Hematopoietic multipotent progenitor cell treated with erythropoietin and hydrocortisone succinate and interleukin-3 and kit ligand, for 6 days (in vitro differentiated cells): ENCODE results near the gene TSPAN17.
"Not testable (repeated sequence)": the region's sequence is repeated elsewhere in the genome, so short reads cannot be mapped to it uniquely, and the experiment has no call there.

ENCODE experiments used
- DNase-seq: peaks from one replicate; pipeline ENCODE4 v3.0.0-alpha.2; 2015

Gene TSPAN17

DNA sequence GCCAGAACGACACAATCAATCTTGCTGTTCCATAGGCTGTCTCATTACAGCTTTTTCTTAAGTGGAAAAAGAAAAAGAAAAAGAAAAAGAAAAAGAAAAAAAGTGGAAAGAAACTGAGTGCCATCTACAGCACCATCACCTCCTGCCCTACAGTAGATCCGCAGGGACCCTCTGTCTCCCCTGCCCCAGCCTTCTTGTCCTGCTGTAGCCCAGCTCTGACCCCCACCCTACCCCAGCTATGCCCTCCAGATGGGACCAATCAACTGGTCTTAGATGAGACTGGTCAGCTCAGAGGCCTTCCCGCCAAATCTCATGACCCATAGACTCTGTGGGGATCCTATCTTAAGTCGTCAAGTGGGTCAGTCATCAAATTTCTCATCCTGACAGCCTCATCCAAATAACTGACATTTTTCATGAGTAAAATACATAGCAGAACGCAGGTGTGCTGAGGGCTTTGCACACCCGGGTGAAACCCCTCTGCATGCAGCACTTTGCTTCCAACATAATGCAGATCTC lies 34.8 kb downstream of the TSPAN17 start:
- no peak for DNase-seq

DNA sequence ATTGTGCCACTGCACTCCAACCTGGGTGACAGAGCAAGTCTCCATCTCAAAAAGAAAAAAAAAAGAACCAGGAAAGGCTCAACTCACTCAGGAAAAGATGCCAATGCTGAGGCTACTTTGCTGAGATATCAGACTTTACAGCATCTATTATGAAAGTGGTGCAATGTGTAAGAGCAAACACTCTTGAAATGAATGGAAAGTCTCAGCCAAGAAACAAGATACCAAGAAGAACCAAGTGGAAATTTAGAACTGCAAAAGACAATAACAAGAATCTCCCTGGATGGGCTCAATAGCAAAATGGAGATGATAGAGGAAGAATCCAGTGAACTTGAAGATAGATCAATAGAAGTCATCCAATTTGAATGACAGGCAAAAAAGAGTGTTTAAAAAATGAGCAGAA lies 37.7 kb downstream of the TSPAN17 start:
- DNase-seq: no peak

DNA sequence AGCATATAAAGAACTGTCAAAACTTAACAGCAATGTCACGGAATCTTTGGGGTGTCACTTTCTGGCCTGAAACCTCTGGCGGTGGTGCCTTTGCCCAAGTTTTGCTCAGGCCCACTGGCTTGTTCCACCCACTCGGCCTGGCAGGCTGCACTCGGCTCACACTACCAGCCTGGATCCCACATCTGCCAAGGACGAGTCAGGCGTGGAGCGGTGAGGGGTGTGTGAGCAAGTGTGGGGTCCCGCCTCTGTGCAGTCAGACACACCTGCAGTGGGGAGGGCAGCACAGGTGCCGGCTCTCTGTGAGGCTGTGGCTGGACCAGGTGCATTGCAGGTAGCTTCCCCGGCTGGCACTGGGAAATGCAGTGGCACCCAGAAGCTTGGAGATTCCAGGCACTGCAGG lies 40.0 kb downstream of the TSPAN17 start:
- DNase-seq: no peak

DNA sequence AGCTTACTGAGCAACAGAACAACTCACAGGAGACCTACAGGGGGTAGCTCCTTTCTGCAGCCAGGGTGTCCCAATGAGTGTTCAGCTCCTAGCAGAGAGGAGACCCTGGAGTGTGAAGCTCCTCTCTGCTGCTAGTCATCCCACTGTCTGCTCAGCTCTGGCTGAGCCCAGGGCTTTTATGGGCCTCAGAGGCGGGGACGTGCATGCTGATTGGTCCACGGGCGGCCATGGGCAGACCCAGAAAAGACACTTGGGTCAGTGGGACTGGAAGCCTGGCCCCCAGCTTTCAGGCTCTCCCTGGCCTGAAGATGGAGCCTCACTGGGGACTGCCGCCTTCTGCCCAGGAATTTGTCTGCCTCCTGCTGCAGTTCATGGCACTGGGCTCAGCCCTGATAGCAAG lies 40.6 kb downstream of the TSPAN17 start:
- no peak for DNase-seq

DNA sequence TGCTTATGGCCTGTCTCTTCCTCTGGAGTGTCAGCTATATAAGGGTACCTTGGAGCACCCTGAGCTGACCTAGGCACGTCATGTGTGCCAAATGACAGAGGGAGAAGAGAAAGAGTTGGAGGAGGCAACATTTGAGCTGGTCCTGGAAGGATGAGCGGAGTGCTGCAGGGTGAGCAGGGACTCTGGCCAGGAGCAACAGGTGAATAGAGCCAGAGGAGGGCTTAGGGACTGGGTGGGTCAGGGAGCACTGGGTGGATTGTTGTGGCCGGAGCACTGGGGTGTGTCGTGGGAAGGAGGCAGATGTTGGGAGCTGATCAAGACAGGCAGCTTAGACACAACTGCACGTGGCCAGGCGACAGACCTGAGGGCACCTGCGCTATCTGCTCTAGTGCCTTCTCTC lies 43.6 kb downstream of the TSPAN17 start:
- no peak for DNase-seq

DNA sequence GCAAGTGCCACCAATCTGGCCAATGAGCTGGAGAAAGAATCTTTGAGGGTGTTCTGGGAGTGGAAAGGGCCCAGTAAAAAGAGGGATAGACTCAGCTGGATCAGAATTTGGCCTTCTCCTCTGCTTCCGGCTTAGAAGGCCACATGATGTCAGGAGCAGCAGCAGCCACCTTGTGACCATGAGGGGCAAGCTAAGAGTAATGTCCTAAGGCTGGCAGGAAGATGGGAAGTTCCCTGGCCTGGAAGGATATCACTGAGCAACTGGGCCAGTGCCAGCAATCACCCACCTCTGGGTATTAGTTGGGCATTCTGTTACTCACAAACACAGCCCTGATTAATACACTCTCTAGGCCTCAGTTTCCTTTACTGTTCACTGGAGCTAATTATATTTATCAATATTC lies 44.2 kb downstream of the TSPAN17 start:
- no peak for DNase-seq

DNA sequence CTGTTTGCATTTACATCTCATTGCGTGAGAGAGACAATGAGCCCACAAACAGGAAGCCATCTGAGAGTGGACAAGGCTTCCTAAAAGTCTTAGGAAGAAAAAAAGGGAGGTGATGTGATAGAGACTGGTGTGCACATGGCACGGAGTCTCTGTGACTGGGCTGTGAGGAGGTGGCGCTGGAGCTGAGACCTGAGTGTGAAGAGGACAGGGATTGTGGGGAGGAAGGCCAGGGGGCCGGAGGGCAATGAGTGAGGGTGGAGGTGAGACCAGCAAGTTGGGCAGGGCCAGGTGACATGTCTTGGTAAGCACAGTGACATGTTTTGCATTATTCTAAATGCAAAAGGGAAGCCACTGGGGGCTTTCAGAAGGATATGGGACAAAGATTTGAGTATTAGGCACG lies 45.0 kb downstream of the TSPAN17 start:
- DNase-seq: no peak

DNA sequence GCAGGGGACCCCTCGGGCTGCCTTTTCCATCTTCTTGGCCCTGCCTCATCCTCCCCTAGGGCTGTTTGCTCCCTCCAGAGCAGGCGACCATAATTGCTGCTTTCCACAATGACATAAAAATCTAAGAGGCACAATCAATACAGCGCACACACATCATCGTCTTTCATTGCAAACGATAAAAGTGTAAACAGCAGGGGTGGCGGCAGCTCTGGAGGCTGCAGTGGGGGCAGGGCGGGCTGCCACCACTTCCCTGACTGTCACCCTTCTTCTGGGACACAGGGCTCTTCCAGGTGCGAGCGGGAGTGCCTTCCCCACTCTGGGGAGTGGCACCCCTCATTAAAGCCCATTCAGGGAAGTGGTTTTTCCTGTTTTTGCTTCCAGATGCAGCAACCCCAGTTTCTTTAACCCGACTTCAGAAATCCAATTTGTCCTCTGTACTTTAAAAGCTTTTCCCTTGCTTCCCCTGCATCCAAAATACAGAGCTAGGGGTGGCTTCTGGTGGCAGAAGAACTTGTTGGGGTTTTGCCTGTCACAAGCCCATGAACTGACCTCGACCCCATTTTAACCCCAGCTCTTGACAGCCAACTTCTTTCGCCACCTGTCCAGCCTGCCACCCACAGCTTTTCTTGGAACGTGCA lies 45.7 kb downstream of the TSPAN17 start:
- DNase-seq: no peak

DNA sequence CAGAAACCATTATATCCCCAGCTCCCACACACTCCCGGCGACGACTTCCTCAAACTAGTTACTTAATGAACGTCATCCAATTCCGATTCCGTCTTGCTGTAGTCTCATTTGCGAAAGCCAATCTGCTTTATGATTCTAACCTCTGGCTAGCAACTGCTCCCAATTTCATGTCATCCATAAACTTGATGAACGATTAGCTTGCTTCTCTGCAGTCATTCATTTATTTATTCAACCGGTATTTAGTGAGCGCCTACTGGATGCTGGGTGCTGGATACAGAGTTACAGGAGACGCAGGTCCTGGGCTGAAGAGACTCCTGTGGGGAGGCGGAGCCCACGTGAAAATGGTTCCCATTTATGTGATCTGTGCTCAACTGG lies 46.2 kb downstream of the TSPAN17 start:
- DNase-seq: no peak

DNA sequence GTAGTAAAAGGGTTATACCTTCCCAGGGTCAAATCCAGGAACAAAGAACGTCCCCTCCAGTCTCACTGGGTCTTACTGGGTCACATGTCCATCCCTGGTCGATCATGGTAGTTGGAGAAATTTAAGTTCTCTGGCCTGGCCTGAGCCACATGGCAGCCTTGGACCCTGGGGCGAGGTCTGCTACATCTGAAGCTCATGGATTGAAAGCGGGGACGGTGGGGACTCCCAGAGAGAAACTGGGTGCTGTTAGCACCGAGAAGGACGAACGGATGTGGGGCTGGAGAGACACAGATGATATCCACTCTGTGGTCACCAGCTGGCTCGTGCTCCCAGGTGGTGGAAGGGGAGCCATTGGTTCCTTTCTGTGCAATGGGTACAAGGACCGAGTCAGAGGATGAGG lies 46.9 kb downstream of the TSPAN17 start:
- DNase-seq: no peak

DNA sequence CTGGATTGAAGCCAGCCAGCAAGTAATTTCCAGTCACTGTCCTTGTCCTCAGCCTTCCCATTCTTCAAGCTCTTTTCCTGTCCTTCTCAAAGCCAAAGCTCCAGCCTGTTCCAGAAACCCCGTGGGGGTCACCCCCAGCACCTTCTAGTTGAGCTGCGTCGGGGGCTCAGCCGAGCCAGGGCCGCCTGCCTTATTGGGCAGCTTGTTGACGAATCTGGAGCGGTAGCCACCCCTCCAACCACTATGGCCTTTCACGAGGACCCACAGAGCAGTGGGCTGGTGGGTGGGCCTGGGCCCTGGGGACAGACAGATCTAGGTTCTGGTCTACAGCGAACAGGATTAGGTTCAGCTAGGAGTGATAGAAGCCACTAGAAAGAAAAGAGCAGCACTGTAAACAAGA lies 47.3 kb downstream of the TSPAN17 start:
- DNase-seq: no peak

DNA sequence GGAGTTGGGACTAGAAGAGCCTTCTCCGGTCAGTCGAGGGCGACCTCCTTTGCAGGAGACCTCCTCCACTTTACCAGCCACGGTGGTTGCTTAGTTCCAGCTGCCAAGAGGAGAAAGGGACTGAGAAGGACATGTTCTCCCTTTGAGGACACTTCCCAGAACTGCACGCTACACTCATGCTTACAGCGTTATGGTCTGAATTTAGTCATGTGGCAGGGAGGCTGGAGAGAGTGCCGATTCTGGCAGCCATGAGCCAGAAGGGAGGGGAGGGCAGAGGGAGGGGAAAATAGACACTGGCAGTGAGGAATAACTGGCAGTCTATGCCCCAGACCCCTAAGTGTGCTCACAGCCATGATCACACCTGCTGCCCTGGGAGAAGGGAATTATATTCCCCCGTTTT lies 47.8 kb downstream of the TSPAN17 start:
- DNase-seq: no peak

DNA sequence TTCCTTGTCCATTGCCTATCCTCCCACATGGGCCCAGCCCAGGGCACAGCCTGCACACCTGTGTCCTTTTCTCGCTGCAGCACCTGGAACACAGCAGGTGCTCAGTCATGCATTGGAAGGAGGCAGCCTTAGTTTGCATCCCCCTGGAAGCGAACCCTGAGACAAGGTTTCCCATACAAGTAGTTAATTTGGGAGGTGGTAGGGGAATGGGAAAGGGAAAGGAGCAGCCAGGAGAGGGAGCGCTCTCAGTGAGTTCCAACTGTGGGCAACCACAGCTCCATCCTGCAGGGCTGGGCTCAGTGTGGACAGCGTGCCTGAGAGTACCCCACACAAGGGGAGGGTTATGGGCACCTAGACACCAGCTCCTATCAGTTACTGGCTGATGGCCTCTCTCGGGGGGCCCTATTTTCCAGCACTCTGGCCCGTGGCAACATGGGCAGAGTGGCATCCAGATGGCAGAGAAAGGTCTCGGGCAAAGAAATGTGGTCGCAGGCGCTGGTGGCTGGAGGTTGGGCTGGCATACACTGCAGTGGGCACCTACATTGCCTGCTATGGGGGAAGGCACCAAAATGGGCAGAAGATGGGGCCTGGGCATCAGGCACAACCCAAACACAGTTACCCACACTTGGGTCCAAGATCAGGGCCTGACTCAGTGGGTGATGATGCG lies 50.1 kb downstream of the TSPAN17 start:
- no peak for DNase-seq

DNA sequence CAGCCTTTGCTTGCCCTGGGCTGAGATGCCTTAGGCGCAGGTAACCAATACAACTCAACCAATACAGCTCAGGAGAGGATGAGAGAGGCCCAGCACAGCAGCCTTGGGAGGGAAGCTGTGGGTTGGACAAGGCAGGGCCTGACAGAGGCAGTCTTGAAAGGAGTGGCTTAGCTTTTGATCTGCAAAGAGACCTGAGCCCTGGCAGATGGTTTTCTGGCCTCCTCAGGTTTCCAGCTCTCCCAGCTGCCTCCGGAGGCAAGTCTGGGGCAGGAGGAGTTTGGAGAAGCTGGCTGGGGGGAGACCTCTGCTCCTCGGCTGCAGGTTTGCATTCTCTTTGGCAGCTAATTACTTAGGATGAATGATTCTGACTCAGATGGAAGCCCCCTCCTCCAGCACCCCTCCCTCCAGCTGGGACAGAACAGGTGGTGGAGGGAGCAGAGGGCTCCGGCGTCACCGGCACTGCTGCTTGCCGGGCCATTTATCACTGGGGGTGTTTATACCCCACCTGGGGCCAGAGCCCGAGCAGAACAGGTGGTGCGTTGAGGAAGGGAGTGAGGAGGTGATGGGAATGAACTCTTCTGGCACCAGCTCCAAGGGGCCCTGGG lies 50.8 kb downstream of the TSPAN17 start:
- DNase-seq: no peak

DNA sequence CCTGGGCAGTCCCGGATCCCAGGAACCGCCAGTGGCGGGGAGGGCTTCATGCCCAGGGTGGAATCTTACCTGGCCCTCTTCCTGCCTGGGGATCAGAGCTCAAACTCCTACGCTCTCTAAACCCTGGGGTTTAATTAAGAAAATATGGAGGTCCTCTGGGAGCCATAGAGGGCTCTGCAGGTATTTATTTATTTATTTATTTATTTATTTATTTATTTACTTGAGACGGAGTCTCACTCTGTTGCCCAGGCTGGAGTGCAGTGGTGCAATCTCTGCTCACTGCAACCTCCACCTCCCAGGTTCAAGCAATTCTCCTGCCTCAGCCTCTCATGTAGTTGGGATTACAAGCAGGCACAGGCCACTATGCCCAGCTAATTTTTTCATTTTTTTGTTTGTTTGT lies 52.2 kb downstream of the TSPAN17 start:
- not testable (repeated sequence) for DNase-seq

DNA sequence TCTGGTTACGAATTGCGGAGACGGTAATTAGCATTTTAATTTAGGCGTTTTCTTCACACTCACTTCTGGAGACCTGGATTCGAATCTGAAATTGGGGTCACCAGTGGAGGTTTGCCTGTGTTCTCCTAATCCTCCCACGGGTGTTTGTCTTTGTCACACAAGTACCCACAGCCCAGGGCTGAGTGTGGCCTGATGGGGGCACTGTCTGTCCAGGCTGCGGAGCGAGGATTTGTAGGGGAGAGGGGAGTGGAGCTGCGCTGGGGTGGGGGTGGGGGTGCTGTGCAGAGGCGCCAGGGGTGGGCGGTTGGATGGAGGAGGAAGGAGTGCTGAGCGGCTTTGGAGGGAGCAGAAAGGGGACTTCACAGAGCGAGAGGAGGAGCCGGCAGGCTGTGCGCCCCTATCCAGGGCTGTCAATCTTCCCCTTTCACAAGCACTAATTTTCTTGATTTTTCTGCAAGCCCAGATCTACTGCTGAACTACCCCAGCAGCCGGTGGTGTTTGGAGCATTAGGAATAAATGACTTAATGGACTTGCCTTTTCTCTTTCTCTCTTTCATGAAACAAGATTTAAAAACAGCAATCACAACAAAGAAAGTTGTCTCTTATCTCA lies 53.1 kb downstream of the TSPAN17 start:
- DNase-seq: peak; percentile 13

DNA sequence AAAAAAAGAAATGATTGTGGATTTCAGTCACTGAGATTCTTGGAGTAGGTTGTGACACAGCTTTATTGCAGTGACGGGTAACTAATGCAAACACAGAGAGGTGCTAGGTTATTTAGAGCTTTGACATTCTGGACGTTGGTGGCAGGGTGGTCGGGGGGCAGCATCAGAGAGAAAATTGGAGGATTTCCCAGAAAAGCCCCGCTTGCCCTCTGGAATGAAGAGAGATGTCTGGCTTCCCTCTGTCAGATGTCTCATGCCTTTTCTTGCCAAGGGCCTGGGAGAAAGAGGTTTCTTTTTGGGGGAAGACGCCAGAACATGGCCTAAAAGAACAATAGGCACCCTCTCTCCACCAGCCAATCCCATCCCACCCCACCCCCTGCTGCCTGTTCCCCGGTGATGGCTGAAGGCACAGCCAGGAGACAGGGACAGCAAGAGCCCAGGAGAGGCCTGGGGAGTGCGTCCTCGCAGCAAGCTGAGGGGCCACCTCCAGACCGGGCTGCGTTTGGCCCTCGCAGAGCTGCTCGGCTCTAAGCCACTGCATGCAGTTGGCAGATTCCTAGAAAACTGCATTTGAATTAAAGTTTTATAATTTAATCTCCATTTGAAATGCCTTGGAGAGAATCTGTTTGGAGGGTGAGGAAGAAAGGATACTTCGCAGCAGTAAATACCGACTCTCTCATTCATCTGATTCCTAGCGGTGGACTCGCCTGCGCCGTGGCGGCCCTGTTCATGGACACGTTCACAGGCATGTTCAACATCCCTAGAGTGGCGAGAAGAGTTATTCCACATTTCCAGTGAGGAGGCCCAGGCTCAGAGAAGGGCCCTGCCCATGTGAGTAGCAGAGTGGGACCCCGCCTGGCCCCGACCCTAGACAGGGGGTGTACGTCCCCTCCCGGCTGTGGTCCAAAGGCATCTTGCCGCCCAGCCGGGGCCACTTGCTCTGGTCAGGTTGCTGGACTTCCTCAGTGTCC lies 55.7 kb downstream of the TSPAN17 start:
- DNase-seq: no peak

DNA sequence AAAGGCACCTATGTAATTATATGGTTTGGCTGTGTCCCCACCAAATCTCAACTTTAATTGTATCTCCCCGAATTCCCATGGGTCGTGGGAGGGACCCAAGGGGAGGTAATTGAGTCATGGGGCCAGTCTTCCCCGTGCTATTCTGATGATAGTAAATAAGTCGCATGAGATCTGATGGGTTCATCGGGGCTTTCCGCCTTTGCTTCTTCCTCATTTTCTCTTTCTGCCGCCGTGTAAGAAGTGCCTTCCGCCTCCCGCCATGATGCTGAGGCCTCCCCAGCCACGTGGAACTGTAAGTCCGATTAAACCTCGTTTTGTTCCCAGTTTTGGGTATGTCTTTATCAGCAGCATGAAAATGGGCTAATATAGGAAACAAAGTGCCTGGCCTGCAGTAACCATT lies 56.6 kb downstream of the TSPAN17 start:
- no peak for DNase-seq

DNA sequence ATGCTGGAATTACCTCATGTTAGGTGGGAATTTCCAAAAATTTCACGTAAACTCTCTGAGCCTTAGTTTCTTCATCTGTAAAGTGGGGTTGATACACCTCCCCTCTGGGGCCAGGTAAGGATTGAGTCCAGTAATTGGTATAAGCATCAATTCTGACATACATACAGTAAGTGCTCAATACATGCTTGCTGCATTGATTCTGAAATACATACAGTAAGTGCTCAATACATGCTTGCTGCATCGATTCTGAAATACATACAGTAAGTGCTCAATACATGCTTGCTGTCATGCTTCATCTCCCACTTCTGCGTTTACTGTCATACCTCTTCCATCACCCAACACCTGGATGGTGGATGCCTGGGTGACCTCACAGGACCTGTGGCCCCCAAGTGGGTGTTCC lies 57.1 kb downstream of the TSPAN17 start:
- DNase-seq: no peak

DNA sequence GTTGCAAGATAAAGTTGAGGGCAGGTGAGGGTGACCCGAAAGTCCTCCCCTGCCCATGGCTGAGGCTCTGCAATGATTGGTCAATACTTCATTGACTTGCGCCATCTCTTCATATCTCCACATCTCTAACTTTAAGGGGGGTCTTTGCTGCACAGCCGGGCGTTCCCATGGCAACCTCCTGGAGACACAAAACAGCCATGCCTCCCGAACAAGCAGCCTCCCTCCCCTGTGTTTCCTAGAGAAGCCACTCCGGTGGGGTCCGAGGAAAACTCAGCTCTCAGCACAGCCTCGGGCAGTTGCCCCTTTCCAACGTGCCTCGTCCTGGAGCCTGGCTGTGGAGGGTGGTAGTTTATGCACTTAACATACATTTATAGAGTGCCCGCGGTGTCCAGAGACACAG lies 57.5 kb downstream of the TSPAN17 start:
- DNase-seq: no peak
